ENCODE data around the gene PIAS4.
A peak's percentile ranks its signal among the peaks of the same experiment; 100 is the strongest.

PIAS4 gene

DNA sequence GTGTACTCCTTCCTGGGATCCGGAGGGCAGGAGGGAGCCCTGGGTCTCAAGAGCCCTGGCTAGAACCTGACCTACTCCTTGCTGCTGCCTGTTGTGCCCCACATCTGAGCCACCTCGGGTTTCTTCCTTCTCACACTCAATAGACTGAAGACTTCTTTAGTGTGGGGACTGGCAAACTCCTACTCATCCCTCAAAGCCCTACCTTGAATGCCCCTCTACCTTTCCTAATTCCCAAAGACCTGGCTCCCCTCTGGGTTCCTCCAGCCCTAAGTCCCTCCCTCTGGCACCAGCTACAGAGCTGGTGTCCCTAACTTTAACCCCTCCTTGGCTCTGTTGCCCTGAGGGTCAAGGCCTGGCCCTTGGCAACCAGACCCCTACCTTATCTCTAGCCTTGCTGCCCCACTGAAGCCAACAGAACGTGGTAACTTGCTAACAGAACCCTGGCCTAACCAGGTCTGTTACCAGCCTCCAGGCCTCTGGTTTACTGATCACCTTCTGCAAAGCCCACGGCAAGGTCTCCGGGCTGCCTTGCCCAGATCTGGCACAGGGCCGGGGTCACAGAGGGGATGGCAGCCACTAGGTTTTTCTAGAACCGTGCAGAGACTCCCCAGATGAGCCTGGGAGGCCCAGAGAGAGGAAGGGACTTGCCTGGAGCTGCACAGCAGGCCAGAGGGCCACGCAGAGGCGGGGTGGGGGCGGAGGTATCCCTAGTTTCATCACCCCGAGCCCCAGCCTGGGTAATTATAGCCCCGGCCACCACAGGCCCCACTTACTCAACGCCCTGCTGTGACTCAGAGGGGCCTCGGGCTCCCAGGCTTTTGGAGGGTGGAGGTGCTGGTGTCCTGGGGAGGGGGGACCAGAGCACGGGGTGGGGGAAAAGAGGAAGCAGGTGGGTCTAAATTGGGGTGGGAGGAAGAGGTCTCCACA, 43.9 kb downstream of the PIAS4 start:
- peak; percentile 94 for ATAC-seq
- peaks cover 92% of the 10 kb centered on the region for H3K36me3 Mint-ChIP-seq
- peak overlapping the region; percentile 68 for H3K4me3 Mint-ChIP-seq
- peaks cover 56% of the 10 kb centered on the region for H3K4me1 Mint-ChIP-seq
- no peaks in the 10 kb centered on the region for H3K9me3 Mint-ChIP-seq
- DNase-seq (ENCODE audit: low spot score in 2 of 2) = peak; percentile 43 to 69
- peak overlapping the region; percentile 78 for H3K27ac Mint-ChIP-seq

- no peaks in the 10 kb centered on the region for H3K9me3 Mint-ChIP-seq
- ATAC-seq (peak; percentile 73), DNase-seq (ENCODE audit: low spot score in 2 of 2) (peak in 1 of 2 donors; percentile 71)
- H3K36me3 Mint-ChIP-seq = peaks cover 92% of the 10 kb centered on the region
- peak overlapping the region; percentile 68 for H3K4me3 Mint-ChIP-seq
- peak overlapping the region; percentile 90 for H3K27ac Mint-ChIP-seq
- H3K4me1 Mint-ChIP-seq = peaks cover 61% of the 10 kb centered on the region
Measured at GRCh38 chr19:4052114-4052992, 44.8 kb downstream of the PIAS4 start.

DNA sequence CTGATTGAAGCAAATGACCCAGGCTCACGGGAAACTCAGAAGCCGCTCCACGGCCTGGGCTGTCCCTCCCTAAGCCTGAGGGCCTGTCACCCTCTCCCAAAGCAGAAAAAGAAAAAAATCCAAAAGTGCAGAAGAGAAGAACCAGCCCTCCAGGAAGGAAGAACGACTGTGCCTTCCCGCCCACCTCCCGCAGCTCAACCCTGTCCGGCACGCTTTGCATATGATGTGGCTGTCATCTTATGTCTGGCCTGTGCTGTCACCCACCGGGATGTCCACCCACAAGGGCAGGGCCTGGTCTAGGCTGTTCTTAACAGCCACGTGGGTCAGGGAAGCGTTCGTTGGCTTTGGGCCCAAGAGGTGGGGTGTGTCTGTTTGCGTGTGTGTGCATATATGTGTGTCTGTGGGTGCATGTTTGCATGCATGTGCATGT, 45.5 kb downstream of the PIAS4 start:
- Mint-ChIP-seq H3K4me3 (peak overlapping the region; percentile 68), H3K27ac (peak overlapping the region; percentile 90), H3K4me1 (peaks cover 67% of the 10 kb centered on the region), H3K36me3 (peaks cover 92% of the 10 kb centered on the region), H3K9me3 (no peaks in the 10 kb centered on the region)
- ATAC-seq (no peak), DNase-seq (ENCODE audit: low spot score in 2 of 2) (no peak)

GRCh38 chr19:4053423-4054324, 46.1 kb downstream of the PIAS4 start:
- DNase-seq (ENCODE audit: low spot score in 2 of 2) = no peak
- peaks cover 74% of the 10 kb centered on the region for H3K4me1 Mint-ChIP-seq
- ATAC-seq = no peak
- H3K9me3 Mint-ChIP-seq = no peaks in the 10 kb centered on the region
- H3K4me3 Mint-ChIP-seq = peak overlapping the region; percentile 68
- peak overlapping the region; percentile 90 for H3K27ac Mint-ChIP-seq
- H3K36me3 Mint-ChIP-seq = peaks cover 91% of the 10 kb centered on the region

DNA sequence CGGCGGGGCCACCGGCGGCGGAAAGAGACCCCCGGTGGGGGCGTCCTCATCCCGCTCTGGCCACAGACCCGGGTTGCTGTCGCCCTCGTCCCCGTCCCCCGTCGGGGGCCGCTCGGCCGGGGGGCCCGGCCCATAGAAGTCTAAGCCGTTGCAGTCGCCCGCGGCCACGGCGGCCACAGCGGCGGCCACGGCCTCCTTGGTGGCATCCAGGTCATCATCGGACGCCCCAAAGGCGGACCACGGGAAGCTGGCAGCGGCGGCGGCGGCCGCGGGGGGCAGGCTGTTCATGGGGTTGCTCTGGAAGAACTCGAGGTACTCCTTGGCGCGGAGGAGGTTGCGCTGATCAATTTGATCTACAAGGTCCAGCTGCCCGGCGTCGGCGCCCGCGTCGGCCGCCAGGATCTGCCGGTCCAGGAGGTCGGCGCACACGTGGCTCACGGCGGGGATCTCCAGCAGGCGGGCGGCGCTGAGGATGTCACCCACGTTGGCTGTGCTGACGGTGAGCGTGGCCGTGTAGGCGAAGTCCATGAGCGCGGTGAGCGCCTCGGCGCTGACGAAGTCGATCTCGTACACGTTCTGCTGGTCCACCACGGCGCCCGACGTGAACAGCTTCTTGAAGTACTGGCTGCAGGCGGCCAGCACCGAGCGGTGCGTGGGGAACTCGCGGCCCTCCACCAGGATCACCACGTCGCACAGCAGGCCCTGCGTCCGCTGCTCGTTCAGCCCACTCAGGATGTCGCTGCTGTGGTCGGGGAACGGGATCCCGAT, 47.1 kb downstream of the PIAS4 start:
- H3K9me3 Mint-ChIP-seq = no peaks in the 10 kb centered on the region
- ATAC-seq = no peak
- H3K4me3 Mint-ChIP-seq = no peak overlapping the region
- peaks cover 77% of the 10 kb centered on the region for H3K4me1 Mint-ChIP-seq
- no peak for DNase-seq (ENCODE audit: low spot score in 2 of 2)
- H3K27ac Mint-ChIP-seq = no peak overlapping the region
- peaks cover 90% of the 10 kb centered on the region for H3K36me3 Mint-ChIP-seq

DNA sequence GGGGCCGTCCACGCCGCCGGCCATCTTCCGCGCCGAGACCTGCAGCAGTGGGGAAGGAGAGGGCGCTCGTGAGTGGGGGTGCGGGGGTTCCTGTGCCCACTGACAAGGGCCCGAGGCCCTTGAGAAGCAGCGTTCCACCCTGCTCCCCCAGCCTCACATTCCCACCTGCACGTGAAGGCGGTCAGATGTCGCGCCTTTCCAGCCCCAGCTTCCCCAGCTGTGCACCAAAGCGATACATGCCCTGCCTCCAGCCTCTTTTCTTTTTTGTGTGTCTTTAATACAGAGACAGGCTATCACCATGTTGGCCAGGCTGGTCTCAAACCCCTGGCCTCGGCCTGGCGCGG, 47.6 kb downstream of the PIAS4 start:
- Mint-ChIP-seq H3K4me3 (no peak overlapping the region), H3K27ac (no peak overlapping the region), H3K4me1 (peaks cover 73% of the 10 kb centered on the region), H3K9me3 (no peaks in the 10 kb centered on the region), H3K36me3 (peaks cover 90% of the 10 kb centered on the region)
- no peak for DNase-seq (ENCODE audit: low spot score in 2 of 2)
- ATAC-seq = no peak

DNA sequence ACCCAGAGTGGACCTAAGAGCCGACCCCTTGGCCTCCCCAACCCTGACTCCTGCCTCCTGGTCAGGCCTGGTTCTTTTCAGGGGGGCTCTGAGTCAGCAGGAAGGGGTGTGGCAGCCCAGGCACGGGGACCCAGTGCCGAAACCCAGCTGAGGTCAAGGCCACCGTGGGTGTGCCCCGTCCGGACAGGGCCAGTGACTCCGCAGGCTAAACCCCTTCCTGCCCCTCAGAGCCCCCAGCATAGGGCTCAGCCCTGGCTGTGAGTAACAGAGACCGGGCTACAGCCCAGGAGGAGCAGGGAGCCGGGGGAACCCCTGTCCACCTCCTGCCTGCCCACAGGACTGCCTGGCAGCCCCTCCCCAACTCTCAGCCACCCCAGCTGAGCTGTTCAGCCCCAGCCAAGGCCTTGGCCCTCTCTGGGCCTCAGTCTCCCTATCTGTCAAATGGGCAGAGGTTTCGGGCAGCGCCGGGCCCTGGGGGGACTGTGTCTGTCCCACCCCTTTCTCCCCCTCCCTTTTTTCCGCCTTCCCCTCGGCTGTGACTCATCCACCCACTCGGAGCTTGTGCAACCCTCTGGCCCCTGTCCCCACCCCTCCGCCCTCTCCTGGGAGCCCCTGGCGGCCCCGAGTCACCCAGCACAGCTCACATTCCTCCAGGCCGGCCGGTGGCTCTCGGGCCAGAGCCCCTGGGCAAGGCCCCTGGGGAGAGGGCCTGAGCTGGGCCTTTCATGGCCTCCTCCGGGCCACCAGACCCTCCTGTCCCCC, 50.6 kb downstream of the PIAS4 start:
- Mint-ChIP-seq H3K4me3 (peak overlapping the region; percentile 89), H3K27ac (peak overlapping the region; percentile 93), H3K36me3 (peaks cover 86% of the 10 kb centered on the region), H3K4me1 (peaks cover 59% of the 10 kb centered on the region), H3K9me3 (no peaks in the 10 kb centered on the region)
- DNase-seq (ENCODE audit: low spot score in 2 of 2) (peak; percentile 60 to 80), ATAC-seq (peak; percentile 68)

- Mint-ChIP-seq H3K36me3 (peaks cover 86% of the 10 kb centered on the region), H3K9me3 (no peaks in the 10 kb centered on the region), H3K4me1 (peaks cover 59% of the 10 kb centered on the region), H3K27ac (peak overlapping the region; percentile 93), H3K4me3 (peak overlapping the region; percentile 89)
- no peak for ATAC-seq
- DNase-seq (ENCODE audit: low spot score in 2 of 2) = no peak
Measured at GRCh38 chr19:4058693-4059452, 51.3 kb downstream of the PIAS4 start.

GRCh38 chr19:4059453-4059871, 51.9 kb downstream of the PIAS4 start:
- peak overlapping the region; percentile 89 for H3K4me3 Mint-ChIP-seq
- H3K4me1 Mint-ChIP-seq = peaks cover 59% of the 10 kb centered on the region
- ATAC-seq (peak; percentile 19), DNase-seq (ENCODE audit: low spot score in 2 of 2) (no peak)
- no peaks in the 10 kb centered on the region for H3K9me3 Mint-ChIP-seq
- H3K27ac Mint-ChIP-seq = peak overlapping the region; percentile 93
- H3K36me3 Mint-ChIP-seq = peaks cover 91% of the 10 kb centered on the region

GRCh38 chr19:4059891-4060620, 52.5 kb downstream of the PIAS4 start:
- Mint-ChIP-seq H3K9me3 (no peaks in the 10 kb centered on the region), H3K4me1 (peaks cover 59% of the 10 kb centered on the region), H3K36me3 (peaks cover 85% of the 10 kb centered on the region), H3K4me3 (peak overlapping the region; percentile 89), H3K27ac (peak overlapping the region; percentile 93)
- ATAC-seq (peak; percentile 68), DNase-seq (ENCODE audit: low spot score in 2 of 2) (peak; percentile 73 to 91)

DNA sequence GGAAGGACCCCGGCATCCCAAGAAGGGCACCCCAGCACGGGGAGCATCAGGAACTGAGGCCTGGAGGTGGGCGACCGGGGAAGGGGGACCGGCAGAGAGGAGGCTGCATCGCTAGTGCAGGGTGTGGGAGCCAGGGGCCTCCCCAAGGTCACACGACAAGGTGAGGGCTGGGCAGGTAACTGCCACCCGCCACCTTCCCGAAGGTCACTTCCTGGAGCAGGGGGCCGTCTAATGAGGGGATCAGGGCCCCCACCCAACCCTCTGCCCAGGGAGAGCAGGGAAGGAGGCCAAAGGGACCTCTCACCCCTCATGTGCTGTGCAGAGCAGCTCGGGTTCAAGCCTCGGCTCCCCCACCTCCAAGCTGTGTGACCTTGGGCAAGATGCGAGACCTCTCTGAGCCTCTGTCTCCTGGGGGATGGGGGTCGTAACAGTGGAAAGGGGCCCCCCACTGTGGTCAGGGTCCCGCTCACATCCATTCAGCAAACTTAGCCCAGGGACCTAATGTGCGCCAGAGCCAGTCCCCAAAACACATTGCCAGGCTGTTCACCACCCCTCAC, 53.2 kb downstream of the PIAS4 start:
- Mint-ChIP-seq H3K27ac (peak overlapping the region; percentile 93), H3K9me3 (no peaks in the 10 kb centered on the region), H3K4me3 (peak overlapping the region; percentile 89), H3K36me3 (peaks cover 79% of the 10 kb centered on the region), H3K4me1 (peaks cover 55% of the 10 kb centered on the region)
- DNase-seq (ENCODE audit: low spot score in 2 of 2) = peak in 1 of 2 donors; percentile 23
- ATAC-seq = no peak

- H3K9me3 Mint-ChIP-seq = no peaks in the 10 kb centered on the region
- ATAC-seq (no peak), DNase-seq (ENCODE audit: low spot score in 2 of 2) (peak; percentile 27 to 69)
- H3K4me3 Mint-ChIP-seq = peak overlapping the region; percentile 89
- H3K36me3 Mint-ChIP-seq = peaks cover 73% of the 10 kb centered on the region
- peaks cover 50% of the 10 kb centered on the region for H3K4me1 Mint-ChIP-seq
- peak overlapping the region; percentile 93 for H3K27ac Mint-ChIP-seq
Measured at GRCh38 chr19:4061178-4061682, 53.7 kb downstream of the PIAS4 start.
